GM19035 (cell line): ENCODE results near the gene SYT9.

Experiments used
- ATAC-seq: cut with Tn5 transposase; IDR thresholded peaks from one replicate; pipeline ENCODE4 v1.9.1; 2021; ENCODE audit not compliant: unreplicated experiment

Gene SYT9

DNA sequence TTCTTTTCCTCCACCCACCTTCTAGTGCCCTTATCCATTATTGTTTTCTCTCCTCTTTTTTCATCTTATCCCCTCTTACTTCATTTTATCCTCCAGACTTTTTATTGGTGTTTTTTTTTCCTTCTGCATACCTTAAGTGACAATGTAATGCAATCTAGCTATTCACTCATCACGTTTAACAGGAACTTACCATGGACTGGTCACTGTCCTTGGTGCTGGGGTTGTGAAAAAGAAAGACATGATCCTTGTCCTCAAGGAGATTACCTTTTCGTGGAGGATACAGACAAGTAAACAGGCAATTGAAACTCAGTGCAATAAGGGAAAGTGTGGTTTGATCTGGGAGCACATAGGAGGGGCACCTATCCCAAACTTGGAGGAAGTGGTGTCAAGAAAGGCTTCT is 20.7 kb downstream of the SYT9 start:
- no peak for ATAC-seq

DNA sequence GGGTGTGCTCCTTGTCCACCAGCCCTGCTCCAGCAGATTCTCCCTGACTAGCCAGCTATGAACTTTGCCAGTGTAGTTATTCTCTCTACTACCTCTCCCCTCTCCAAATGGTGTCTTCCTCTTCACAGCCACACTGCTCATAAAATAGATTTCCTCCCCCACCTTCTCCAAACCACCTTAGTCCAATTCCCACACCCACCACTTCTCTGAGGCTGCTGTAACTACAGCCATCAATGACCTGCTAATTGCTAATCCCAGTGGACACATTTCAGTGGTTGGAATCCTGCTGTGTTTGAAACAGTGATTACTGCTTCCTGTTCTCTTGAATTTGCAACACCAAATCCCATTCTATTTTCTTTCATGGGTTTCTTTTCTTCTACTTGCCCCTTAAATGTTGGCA is 23.4 kb downstream of the SYT9 start:
- no peak for ATAC-seq

DNA sequence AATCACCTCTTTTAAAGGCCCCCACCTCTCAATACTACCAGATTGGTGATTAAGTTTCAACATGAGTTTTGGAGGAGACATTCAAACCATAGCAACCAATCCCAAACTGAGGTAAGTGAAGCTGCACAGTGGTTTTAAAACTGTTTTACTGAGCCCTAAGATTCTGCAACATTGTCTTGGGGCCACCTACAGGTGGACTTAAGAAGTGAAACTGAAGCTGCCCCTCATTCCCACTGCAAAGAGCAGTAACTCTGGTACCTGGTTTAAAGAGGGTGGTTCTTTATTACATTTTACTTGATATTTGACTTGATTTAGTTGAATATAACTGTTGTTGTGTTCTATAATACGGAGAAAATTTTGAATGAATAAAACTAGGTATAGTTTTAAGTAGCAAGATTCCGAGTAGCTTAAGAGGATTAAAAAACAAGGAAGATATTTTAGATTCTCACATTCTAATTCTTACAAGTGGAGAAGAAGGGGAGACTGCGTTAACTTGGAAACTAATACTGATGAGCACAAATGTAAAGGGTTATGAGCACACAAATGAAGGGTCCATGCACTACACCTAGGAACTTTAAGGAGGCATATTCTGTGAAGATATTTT is 26.7 kb downstream of the SYT9 start:
- no peak for ATAC-seq

DNA sequence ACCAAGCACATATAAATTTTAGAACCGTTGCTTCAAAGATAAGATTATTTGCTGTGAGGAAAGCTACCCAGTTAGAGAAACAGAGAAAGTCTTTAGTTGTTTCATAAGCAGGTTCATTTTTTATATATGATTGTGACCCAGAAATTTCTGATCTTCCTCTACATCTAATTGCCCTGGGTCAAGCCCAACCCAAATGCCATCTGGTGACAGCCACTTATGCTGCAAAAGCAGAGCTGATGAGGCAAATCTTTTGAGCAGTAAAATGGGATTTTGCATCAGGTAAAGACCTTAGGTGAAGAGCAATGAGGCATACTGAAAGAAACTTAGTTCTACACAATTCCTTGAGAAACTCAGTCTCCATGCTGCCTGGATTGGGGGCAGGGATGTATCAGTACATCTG is 28.0 kb downstream of the SYT9 start:
- ATAC-seq = no peak

DNA sequence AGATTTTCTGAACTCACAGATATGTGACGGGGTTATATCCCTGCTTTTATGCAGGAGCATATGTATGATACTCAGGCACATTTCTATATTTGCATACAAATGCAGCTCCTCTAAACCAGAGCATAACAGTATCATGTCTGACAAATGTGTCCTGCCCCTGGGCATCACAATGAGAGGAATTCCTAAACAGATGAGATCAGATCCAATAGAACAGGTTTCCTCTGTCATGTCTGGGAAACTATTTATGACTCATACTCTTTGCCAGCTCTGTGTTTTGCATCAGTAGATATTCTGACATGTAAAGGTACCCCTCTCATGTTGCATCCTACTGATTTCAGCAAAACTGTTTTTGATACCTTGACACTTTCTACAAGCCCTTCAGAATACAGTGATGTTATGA is 29.4 kb downstream of the SYT9 start:
- no peak for ATAC-seq

DNA sequence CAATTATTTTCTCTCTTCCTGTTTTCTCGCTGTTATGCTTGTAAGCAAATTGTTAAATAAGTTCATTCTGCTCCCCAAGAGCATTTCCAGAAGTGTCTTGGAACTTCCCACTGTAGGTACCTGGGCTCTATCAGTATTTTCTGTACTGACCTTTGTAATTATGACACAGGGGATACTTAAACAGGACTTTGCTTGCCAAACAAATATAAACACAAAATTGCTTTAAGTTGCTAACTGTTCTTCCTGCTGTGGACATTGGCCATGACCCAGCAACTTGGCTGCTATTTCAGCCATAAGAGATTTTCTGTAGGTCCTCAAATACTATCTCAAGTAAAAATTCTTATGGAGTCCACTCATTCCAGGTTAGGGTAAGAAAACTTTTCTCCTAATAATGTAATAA is 30.1 kb downstream of the SYT9 start:
- ATAC-seq = no peak

DNA sequence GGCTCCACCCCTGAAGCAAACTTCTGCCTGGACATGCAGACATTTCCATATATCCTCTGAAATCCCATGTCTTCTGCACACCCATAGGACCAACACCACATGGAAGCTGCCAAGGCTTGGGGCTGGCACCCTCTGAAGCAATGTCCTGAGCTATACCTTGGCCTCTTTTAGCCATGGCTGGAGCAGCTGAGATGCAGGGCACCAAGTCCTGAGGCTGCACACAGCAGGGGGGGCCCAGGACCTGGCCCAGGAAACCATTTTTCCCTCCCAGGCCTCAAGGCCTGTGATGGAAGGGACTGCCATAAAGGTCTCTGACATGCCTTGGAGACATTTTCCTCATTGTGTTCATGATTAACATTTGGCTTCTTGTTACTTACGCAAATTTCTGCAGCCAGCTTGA is 34.5 kb downstream of the SYT9 start:
- ATAC-seq = no peak

DNA sequence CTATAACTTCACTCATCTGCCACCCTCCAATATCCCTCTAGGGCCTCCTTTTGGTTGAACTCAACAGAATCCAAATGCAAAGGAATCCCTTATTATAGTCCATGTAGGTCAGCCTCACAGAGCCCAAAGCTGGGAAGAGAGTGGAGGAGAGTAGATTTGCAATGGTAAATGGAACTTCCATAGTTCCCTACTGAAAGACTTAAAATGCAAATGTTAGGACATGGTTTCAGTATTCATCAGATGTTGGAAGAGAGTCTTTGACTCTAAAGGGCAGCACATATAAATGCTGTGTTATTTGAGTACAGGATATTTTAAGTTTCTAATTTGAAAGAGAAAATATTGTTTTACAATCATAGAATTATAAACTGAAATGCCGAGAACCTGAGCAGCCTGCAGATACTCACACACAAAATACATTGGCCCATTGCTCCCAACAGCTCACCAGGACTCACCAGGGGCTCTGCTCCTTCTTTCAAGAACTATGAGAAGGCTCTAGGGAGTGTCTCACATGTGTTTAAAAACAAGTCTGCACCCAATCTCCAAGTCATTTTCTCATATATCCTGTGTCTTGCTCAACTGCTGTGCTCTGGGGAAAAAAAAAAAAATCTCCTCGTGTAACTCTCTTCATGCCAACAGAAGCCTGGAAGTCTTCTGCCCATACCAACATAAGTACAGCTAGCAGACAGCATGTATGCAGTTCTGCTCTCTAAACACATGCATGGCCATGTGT is 39.6 kb downstream of the SYT9 start:
- ATAC-seq = no peak

DNA sequence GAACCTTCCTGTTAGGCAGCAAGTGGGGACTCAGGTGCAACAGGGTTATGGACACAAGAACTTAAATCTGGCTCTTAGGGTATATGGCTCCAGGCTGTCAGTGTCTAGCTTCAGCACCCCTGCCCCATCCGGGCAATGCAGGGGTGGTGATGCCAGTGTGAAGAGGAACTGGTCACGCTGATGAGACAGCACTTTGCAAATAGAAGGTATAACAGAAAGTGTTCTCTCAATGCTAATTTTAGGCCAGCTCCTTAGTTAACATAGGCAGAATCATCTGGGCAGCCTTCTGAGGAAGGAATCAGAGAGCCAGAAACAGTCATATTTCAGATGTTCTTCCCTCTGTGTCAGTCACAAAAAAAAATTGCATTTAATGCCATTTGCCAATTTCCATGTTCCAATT is 41.2 kb downstream of the SYT9 start:
- ATAC-seq = no peak

DNA sequence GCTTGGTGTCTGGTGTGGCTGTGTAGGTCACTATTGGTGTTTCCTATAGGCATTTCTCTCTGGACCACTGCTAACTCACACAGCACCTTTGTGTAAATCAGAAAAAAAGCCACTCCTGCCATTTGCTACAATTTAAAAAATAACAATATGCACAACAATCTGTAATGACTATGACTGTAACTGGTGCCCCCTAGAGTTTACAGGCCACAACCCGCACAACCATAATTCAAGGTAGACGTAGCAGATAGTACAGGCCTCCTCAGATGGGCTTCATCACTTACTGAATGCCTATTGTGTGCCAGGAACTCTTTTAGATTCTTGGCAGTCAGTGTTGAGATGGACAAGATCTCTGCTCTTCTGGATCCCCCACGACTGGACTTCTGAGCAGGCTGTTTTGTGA is 47.7 kb downstream of the SYT9 start:
- ATAC-seq = no peak

DNA sequence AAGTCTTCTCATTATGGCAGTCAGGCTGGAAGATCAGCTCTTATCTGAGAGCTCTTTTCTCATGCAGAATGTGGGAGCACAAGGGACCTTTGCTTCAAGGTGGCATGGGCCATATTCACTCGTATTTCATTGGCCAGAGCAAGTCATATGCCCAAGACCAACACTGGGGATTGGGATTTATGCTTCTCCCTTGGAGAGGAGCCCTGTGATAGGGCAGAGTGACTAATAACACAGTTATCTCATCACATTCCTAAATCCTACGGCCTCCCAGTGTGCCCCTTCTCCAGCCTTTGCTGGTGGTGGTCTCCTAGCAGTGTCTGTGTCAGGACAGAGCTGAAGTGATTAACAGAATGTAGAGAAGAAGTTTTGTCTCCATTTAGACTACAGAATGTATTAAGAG is 48.6 kb downstream of the SYT9 start:
- ATAC-seq = no peak

DNA sequence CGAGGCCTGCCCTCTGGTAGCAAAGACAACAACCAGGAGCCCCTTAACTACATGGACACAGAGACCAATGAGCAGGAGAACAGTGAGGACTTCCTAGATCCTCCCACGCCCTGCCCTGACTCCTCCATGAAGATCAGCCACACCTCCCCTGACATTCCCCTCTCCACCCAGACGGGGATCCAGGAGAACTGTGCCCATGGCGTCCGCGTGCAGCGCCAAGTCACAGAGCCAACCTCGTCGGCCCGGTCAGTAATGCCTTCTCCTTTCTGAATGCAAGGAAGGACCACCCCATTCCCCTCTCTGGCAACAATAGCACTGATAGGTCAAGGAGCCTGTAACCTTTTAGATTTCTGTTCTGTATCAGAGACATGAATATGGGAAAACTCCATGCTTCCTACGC is 51.4 kb downstream of the SYT9 start:
- no peak for ATAC-seq

DNA sequence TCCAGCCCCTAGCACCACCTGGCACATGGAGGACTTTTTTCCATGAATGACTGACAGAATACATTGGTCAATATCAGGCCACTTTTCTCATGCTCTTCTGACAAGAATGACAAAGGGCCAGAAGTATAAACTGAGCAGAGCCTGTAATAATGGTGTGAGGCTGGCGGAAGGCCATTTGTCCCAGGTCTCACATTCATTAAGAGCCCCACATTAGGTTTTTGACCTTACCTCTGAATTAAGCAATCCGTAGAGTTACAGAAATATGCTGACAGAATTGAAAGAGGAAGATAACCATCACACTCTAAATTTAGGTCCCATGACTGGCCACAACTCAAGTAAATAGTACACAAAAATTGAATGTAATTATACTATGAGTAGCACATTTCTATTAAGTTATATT is 55.2 kb downstream of the SYT9 start:
- ATAC-seq = no peak

DNA sequence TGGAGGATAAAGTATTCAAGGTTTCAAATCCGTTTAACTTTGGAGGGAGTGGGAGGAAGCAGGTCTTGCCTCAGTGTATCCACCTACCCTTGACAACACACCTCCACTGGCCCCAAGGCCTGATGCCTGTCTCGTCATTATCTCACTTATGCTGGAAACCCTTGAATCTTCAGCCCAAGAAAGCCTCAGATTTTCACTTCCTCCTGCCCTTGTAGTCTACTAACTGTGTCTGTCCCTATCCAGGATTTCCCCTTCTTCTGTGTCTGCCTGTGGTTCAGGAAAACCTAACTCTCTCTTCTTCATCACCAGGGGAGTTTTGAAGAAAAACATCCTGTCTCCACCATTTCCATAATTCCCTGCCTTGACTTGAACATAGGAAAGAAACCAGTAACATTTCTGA is 56.1 kb downstream of the SYT9 start:
- ATAC-seq = no peak

DNA sequence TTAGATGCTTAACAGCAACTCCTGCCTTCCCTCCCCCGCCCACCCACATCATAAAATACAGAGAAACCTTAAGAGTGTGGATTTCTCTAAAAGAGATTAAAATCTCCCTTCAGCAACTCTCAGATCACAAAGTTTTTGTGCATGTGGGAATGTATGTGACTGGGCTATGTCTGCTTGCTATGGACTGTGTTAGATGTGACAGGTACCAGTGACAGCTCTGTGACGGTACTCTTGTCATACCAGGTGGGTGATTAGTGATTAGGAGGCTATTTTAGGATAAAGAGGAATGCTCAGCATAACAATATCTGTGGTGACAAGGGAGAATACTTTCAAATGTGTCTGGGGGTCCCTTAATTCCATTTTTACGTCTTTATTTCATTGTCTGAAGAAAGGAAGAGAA is 60.2 kb downstream of the SYT9 start:
- no peak for ATAC-seq

DNA sequence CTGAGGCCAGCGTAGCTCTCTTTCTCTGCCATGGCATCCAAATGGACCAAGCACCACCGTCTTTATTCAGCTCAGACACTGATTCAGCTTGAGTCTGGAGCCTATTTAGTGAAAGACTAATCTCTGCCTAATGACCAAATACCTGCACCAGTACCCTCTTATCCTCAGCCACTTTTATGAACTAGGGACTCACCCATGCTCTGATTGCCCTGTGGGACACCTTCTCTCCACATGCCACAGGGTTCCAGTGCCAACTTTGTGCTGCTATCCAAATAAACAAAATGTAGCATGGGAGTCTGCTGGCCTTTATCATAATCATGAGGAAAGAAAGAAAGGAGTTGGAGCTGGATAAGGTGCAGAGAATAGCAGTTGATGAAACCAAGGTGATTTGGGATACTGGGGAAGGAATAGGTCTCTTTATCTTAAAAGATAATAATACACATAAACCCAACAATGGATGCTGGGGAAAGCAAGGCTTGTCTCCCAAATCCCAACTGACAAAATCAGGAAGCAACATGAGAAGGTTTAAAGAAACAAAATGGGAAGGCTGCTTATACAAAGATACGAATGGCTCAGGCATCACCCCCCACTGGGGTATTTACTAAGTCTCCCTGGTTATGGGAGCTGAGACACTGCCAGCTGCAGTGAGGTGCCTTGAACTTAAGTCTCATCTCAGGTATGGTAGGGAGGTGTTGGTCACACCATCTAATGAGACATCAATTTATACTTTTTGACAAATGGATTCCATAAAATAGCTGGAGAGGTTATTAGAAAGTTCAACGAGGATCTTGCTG is 63.3 kb downstream of the SYT9 start:
- no peak for ATAC-seq

DNA sequence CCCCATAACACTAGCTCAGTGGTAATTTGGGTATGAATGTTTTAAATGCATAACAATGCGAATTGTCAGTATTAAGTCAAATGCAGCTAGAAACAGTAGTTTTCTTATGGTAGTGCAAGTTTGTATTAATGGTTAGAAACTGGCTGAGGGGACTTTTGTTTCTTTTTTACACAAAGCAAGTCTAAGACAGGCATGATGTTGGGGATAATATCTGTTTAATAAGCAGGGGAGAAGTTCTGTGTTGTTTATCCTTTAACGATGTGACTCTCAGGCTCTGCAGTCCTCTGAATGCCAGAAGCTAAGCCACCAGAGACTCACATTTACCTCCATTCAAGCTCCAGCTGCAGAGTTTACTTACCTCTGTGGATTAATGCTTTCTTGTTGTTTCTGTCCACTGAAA is 67.8 kb downstream of the SYT9 start:
- ATAC-seq = no peak

DNA sequence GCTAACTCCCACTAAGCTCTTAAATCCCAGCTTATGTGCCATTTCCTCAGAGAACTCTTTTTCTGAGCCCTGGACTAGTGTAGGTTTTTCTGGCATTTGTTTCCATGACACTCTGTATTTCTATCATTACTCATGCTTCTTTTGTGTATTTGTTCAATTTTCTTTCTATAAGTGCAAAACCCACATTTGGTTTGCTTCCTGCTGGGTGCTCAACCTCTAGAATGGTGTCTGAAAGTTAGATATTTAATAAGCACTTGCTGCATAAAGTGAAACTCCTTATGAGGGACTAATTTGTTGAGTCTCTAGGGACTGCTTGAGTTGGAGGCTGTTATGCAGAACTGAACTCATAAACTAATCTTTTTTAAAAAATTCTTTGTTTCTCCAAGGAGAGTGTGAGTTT is 68.6 kb downstream of the SYT9 start:
- ATAC-seq = no peak

DNA sequence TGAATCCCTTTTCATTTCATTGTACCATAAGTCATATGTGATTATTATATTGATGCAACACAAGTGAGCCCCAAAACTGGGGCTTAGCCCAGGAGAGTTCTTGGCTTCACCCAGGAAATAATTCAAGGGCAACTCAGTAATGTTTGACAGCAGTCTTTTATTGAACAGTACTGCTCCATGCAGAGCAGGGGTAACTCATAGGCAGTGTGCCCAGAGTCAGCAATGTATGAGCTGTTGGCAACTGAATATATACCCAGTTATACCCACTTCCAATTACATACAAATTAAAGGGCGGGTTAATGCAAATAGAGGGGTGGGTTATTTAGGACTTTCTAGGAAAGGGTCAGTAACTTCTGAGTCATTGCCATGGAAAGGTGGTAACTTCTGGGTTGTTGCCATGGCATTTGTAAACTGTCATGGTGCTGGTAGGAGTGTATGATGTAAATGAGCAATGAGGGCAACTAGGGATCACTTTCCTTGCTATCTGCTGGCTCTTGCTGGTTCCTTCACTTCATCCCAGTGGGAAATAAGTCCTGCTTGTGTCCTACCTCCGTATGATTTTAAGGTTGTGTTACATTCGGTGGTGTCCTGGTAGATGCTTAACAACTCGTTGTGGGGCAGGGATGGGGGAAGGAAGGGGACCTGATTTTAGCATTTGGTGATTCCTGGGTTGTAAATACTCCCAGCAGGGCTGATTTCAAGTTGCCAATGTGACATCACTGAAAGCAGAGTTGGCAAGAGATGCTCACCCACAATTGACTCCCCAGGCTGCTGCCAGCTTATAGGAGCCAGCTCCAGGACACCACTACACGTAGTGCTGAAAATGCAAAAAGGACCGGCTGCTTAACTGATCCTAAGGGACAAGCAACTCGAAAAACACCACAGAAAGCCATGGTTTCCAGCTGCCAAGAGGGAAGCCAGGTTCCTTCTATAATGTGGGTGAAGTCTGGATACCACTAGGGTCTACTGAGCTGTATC is 70.1 kb downstream of the SYT9 start:
- ATAC-seq = no peak

DNA sequence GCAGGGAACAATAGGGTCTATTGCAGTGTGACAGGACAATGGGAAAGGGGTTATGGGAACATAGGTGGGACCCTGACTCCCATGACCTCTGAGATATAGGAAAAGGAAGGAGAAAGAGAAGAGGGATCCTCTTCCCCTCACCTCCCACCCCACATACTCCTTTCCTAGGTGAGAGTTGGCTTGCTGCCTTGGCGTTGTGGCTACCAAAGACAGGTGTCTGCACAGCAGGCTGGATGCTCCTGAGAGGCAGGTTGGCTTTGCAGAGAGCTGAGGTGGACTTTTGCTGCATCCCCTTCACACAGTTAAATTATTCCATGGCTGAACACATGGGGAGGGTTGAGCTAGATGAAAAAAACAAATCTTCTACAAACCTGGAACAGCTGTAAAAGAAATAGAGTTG is 80.7 kb downstream of the SYT9 start:
- no peak for ATAC-seq

DNA sequence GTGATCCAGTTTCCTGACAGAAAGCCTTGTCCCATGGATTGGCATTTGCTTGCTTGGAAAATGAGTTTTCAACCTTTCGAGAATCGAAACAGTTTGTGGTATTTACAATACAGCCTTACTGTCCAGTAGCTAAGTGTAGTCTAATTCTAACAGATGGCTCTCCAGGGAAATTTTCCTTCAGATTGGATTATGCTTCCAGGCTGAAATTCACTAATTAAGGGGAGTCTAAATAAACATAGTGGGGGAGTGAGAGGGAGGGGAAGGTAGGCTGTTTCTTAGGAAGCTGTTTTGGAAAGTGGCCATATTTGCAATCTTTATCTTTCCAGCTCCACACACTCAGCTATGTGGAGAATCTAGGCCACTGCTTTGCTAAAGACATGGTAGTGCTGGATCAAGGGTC is 81.3 kb downstream of the SYT9 start:
- ATAC-seq = no peak
